ENCODE results near the gene RPL27.

Gene RPL27

DNA sequence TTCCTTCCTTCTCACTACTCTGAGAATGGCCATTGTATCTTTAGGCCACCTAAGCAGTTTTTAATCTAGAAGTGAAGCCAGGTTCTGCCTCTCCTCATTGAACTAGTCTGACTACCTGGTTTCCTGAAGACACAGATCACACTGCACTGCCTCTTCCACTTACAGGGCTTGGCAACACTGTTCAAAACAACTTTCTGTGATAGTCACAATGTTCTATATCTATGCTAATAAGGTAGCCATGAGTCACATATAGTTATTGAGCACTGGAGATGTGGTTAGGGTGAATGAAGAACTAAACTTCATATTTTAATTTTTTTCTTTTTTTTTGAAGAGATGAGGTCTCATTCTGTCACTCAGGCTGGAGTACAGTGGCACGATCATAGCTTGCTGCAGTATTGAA lies 53.8 kb downstream of the RPL27 start:
- no peak for DNase-seq (ENCODE audit: low spot score)

Measured in CD4-positive, alpha-beta T cell treated with Interleukin-15 for 4 hours (primary cell).